ENCODE measurements around the gene LARP4B.

LARP4B gene

DNA sequence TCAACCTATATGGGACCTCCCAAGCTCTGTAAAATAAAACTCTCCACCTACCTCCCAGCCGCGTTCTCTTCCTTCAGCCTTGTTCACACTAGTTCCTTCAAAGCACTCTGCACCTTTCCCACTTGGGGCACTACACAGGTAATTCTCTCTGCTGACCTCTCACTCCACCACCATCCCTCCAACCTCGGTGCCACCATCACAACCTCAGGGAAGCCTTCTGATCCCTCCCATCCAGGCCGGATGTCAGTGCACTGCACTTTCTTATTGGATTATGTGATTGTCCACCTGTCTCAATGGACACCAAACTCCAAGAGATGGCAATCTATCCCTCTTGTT is 7.0 kb downstream of the LARP4B start:
- H3K4me2 ChIP-seq (ENCODE audit: low read length): no peak overlapping the region
- H3K9me3 ChIP-seq (ENCODE audit: insufficient read depth, low read length): no peaks in the 10 kb centered on the region
- TF ChIP-seq, protein P1, sequence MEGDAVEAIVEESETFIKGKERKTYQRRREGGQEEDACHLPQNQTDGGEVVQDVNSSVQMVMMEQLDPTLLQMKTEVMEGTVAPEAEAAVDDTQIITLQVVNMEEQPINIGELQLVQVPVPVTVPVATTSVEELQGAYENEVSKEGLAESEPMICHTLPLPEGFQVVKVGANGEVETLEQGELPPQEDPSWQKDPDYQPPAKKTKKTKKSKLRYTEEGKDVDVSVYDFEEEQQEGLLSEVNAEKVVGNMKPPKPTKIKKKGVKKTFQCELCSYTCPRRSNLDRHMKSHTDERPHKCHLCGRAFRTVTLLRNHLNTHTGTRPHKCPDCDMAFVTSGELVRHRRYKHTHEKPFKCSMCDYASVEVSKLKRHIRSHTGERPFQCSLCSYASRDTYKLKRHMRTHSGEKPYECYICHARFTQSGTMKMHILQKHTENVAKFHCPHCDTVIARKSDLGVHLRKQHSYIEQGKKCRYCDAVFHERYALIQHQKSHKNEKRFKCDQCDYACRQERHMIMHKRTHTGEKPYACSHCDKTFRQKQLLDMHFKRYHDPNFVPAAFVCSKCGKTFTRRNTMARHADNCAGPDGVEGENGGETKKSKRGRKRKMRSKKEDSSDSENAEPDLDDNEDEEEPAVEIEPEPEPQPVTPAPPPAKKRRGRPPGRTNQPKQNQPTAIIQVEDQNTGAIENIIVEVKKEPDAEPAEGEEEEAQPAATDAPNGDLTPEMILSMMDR (IDR thresholded peaks at IDR 0.05; ENCODE audit: low read depth, low read length): no peak
- no peak for TF ChIP-seq EZH2phosphoT487 (IDR thresholded peaks at IDR 0.05; ENCODE audit: low read depth)
- H3K9ac ChIP-seq (ENCODE audit: low read length): no peak overlapping the region
- peaks cover 24% of the 10 kb centered on the region for H3K36me3 ChIP-seq (replicated peaks; ENCODE audit: low read depth, low read length)
- peaks cover 14% of the 10 kb centered on the region for H3K4me1 ChIP-seq (ENCODE audit: low read length)
- no peak overlapping the region for H3K27ac ChIP-seq (ENCODE audit: low read length)
- H4K20me1 ChIP-seq (ENCODE audit: insufficient read depth, low read length): peaks cover 97% of the 10 kb centered on the region
- no peak overlapping the region for H2AFZ ChIP-seq (ENCODE audit: low read depth, low read length)
- no peak overlapping the region for H3K4me3 ChIP-seq (ENCODE audit: low read length)
- H3K79me2 ChIP-seq (ENCODE audit: low read length): peaks cover 100% of the 10 kb centered on the region
- no peaks in the 10 kb centered on the region for H3K27me3 ChIP-seq (ENCODE audit: low read depth, low read length)

DNA sequence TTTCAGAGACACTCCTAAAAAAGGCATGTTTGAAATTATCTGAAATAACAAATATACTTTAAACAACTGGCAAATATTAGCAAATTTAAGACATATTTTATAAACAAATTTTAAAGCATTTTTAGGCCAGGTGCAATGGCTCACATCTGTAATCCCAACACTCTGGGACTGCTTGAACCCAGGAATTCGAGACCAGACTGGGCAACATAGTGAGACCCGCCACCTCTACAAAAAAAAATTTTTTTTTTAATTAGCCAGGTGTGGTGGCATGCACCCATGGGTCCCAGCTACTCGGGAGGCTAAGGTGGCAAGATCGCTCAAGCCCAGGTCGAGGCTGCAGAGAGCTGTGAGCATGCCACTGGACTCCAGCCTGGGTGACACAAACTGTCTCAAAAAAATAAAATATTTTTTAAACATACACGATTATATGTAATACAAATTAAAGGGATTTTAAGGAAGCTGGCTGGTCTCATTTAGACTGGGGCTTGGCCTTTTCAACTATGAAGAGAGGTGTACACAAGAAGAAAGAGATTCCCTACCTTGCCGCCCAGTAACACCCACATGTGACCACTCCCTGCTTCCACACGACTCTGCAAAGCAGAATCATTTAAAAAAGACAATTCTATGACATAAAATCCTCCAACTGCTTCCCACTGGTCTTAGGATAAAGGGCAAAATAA is 7.5 kb downstream of the LARP4B start:
- H3K36me3 ChIP-seq (replicated peaks; ENCODE audit: low read depth, low read length): peaks cover 25% of the 10 kb centered on the region
- peaks cover 9% of the 10 kb centered on the region for H3K4me1 ChIP-seq (ENCODE audit: low read length)
- peaks cover 100% of the 10 kb centered on the region for H3K79me2 ChIP-seq (ENCODE audit: low read length)
- H3K9ac ChIP-seq (ENCODE audit: low read length): no peak overlapping the region
- no peak overlapping the region for H3K4me2 ChIP-seq (ENCODE audit: low read length)
- no peaks in the 10 kb centered on the region for H3K9me3 ChIP-seq (ENCODE audit: insufficient read depth, low read length)
- no peak overlapping the region for H3K27ac ChIP-seq (ENCODE audit: low read length)
- TF ChIP-seq, protein P1 (IDR thresholded peaks at IDR 0.05; ENCODE audit: low read depth, low read length): no peak
- TF ChIP-seq EZH2phosphoT487 (IDR thresholded peaks at IDR 0.05; ENCODE audit: low read depth): no peak
- H3K27me3 ChIP-seq (ENCODE audit: low read depth, low read length): no peaks in the 10 kb centered on the region
- H2AFZ ChIP-seq (ENCODE audit: low read depth, low read length): no peak overlapping the region
- peaks cover 97% of the 10 kb centered on the region for H4K20me1 ChIP-seq (ENCODE audit: insufficient read depth, low read length)
- H3K4me3 ChIP-seq (ENCODE audit: low read length): no peak overlapping the region

DNA sequence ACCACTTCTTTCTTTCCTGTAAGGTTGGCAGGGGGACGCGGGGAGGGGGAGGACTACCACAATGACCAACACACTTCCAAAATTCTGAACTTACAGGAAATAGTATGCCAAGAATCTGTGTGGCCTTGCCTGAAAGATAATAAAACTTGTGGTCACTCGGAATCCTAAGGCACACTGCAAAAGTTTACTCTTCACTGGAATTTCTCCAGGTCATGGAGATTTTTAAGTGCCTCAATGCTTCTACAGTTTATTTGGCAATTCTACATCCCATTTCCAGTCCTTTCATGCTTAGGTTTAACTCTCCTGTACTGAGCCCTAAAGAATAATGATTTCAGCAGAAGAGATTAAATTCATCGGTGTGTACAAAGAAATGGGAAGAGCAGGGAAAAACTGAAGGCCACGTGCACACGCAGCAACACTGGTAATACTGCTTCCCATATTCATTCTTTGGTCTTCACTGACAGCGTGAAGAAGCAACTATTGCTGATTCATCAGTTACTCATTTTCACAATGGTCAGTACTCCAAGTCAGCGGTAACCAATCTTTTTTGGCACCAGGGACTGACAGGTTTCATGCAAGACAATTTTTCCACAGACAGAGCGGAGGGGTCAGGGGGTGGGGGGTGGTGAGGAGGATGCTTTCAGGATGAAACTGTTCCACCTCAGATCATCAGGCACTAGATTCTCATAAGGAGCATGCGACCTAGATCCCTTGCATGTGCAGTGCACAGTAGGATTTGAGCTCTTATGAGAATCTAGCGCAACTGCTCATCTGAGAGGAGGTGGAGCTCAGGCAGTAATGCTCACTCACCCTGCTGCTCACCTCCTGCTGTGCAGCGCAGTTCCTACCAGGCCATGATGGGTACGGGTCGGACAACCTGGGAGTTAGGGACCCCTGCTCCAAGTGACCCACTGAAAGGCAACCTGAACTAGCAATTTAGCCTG is 9.8 kb downstream of the LARP4B start:
- Histone ChIP-seq H4K20me1 (ENCODE audit: insufficient read depth, low read length) (peaks cover 92% of the 10 kb centered on the region), H3K9me3 (ENCODE audit: insufficient read depth, low read length) (no peaks in the 10 kb centered on the region), H3K4me1 (ENCODE audit: low read length) (no peaks in the 10 kb centered on the region), H3K4me3 (ENCODE audit: low read length) (no peak overlapping the region), H3K4me2 (ENCODE audit: low read length) (no peak overlapping the region), H3K27me3 (ENCODE audit: low read depth, low read length) (no peaks in the 10 kb centered on the region), H3K27ac (ENCODE audit: low read length) (no peak overlapping the region), H3K36me3 (replicated peaks; ENCODE audit: low read depth, low read length) (peaks cover 36% of the 10 kb centered on the region), H2AFZ (ENCODE audit: low read depth, low read length) (no peak overlapping the region), H3K79me2 (ENCODE audit: low read length) (peaks cover 100% of the 10 kb centered on the region), H3K9ac (ENCODE audit: low read length) (no peak overlapping the region)
- TF ChIP-seq EZH2phosphoT487 (IDR thresholded peaks at IDR 0.05; ENCODE audit: low read depth): no peak
- TF ChIP-seq, protein P1 (IDR thresholded peaks at IDR 0.05; ENCODE audit: low read depth, low read length): no peak

DNA sequence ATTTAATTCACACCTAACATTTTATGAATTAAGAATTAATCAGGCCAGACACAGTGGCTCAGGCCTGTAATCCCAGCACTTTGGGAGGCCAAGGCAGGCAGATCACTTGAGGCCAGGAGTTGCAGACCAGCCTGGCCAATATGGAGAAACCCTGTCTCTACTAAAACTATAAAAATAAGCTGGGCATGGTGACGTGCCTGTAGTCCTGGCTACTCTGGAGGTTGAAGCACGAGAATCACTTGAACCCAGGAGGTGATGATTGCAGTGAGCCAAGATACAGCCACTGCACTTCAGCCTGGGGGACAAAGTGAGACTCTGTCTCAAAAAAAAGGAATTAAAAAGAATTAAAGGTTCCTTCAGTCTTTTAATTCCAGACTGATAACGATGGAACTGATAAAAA is 11.1 kb downstream of the LARP4B start:
- Histone ChIP-seq H3K36me3 (replicated peaks; ENCODE audit: low read depth, low read length) (peaks cover 36% of the 10 kb centered on the region), H3K79me2 (ENCODE audit: low read length) (peaks cover 100% of the 10 kb centered on the region), H3K4me2 (ENCODE audit: low read length) (no peak overlapping the region), H3K27ac (ENCODE audit: low read length) (no peak overlapping the region), H3K9me3 (ENCODE audit: insufficient read depth, low read length) (no peaks in the 10 kb centered on the region), H3K4me1 (ENCODE audit: low read length) (no peaks in the 10 kb centered on the region), H3K4me3 (ENCODE audit: low read length) (no peak overlapping the region), H3K9ac (ENCODE audit: low read length) (no peak overlapping the region), H4K20me1 (ENCODE audit: insufficient read depth, low read length) (peaks cover 89% of the 10 kb centered on the region), H2AFZ (ENCODE audit: low read depth, low read length) (no peak overlapping the region), H3K27me3 (ENCODE audit: low read depth, low read length) (no peaks in the 10 kb centered on the region)
- no peak for TF ChIP-seq EZH2phosphoT487 (IDR thresholded peaks at IDR 0.05; ENCODE audit: low read depth)
- TF ChIP-seq, protein P1 (IDR thresholded peaks at IDR 0.05; ENCODE audit: low read depth, low read length): no peak
